Measurements from ENCODE around the gene SIN3A.

DNA sequence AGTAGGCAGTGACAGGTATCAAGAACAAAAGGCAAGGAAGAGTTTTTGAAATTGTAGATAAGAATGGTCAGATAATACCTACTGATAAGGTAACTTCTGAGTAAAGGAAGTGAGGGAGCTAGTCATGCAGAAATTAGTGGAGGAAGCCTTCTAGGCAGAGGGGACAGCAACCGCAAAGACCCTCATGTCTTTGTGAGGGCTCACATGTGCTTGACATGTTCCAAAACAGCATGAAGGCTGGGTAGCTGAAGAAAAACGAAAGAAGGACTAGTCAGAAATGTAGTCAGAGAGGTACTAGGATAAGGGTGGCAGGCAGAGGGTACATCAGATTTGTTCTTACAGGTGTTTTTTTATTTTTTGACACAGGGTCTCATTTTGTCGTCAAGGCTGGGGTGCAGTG is 5.3 kb downstream of the SIN3A start:
- no peak for TF ChIP-seq EZH2 (IDR thresholded peaks at IDR 0.05; ENCODE audit: low read depth)
- TF ChIP-seq, protein P1, sequence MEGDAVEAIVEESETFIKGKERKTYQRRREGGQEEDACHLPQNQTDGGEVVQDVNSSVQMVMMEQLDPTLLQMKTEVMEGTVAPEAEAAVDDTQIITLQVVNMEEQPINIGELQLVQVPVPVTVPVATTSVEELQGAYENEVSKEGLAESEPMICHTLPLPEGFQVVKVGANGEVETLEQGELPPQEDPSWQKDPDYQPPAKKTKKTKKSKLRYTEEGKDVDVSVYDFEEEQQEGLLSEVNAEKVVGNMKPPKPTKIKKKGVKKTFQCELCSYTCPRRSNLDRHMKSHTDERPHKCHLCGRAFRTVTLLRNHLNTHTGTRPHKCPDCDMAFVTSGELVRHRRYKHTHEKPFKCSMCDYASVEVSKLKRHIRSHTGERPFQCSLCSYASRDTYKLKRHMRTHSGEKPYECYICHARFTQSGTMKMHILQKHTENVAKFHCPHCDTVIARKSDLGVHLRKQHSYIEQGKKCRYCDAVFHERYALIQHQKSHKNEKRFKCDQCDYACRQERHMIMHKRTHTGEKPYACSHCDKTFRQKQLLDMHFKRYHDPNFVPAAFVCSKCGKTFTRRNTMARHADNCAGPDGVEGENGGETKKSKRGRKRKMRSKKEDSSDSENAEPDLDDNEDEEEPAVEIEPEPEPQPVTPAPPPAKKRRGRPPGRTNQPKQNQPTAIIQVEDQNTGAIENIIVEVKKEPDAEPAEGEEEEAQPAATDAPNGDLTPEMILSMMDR (conservative IDR thresholded peaks at IDR 0.05), result no peak

All from PC-9 (cell line).